Esophagus muscularis mucosa (tissue), 4 donors: ENCODE data around the gene SEMA5A. TPM values are rescaled to one million over a fixed set of nuclear protein-coding genes. Genes with fewer than 3 reads are reported as not detected.

Experiments used
- DNase-seq: peaks from one replicate; pipeline ENCODE4 v3.0.0-alpha.2; 2017; ENCODE audit errors: extremely low spot score
- H3K27ac ChIP-seq, 4 donors: fragments of 200-600 bp; sonication (generic); replicated peaks in 1 of 4; 1 replicate in 3 of 4; 2 replicates in 1 of 4; pipeline ENCODE4 v1.5.1; 2016 to 2019; ENCODE audit warnings: mild to moderate bottlenecking in 1 of 4
- H3K27me3 ChIP-seq, 4 donors: fragments of 200-600 bp; sonication (generic); one replicate each; pipeline versions ENCODE4 v1.5.1 to v1.6.0; 2016 to 2019
- H3K36me3 ChIP-seq, 4 donors: fragments of 200-600 bp; sonication (generic); one replicate each; pipeline ENCODE4 v1.5.1; 2016 to 2019
- H3K4me1 ChIP-seq, 4 donors: fragments of 200-600 bp; sonication (generic); one replicate each; pipeline ENCODE4 v1.5.1; 2016 to 2019
- H3K4me3 ChIP-seq, 4 donors: fragments of 200-600 bp; sonication (generic); 1 replicate in 2 of 4; 2 replicates in 2 of 4; pipeline ENCODE4 v1.5.1; 2016 to 2019; ENCODE audit warnings: mild to moderate bottlenecking in 4 of 4, moderate library complexity in 1 of 4
- H3K9me3 ChIP-seq, 4 donors: fragments of 200-600 bp; sonication (generic); 1 replicate in 3 of 4; 2 replicates in 1 of 4; pipeline ENCODE4 v1.5.1; 2016 to 2019
- CTCF ChIP-seq, 3 experiments: fragments of 200-600 bp in 2 of 3; fragments of 450-650 bp in 1 of 3; sonication (generic) in 2 of 3; IDR thresholded peaks; one replicate each; pipeline ENCODE4 v1.5.1; 2017 to 2019; ENCODE audit warnings: antibody characterized with exemption in 3 of 3, mild to moderate bottlenecking in 2 of 3, moderate library complexity in 1 of 3
- EP300 ChIP-seq: sonication (generic); formaldehyde crosslinking; IDR thresholded peaks from one replicate; pipeline ENCODE4 v1.6.1; 2017; ENCODE audit warnings: antibody characterized with exemption
- POLR2A ChIP-seq: fragments of 450-650 bp; IDR thresholded peaks from one replicate; pipeline ENCODE4 v1.6.1; 2017; ENCODE audit warnings: antibody characterized with exemption, moderate library complexity, mild to moderate bottlenecking, low read depth
- POLR2AphosphoS5 ChIP-seq, 2 donors: sonication (generic); formaldehyde crosslinking; IDR thresholded peaks; one replicate each; pipeline ENCODE4 v1.6.1; 2017; ENCODE audit warnings: antibody characterized with exemption in 2 of 2
- WGBS: methylation state at CpG from one replicate; pipeline ENCODE4 v1.1.5; 2018; 5-methylcytosine and 5-hydroxymethylcytosine counted together
- intact Hi-C: fragments of 100-400 bp; cut with DNase I; formaldehyde crosslinking; loops from one replicate; pipeline ENCODE4 v1.15.1; 2023
- total RNA-seq, 4 donors: library from RNA; depleted of rRNA; stranded (reverse); fragments of >200 nt; gene quantifications; one replicate each; pipeline versions ENCODE4 v1.1.0 to v1.2.1, GENCODE V29; 2016

Gene SEMA5A
- total RNA-seq, 4 donors from 2014 or later = 2.1 to 5.6 (median 3.5) TPM

GRCh38 chr5:9207817-9208418, 338.0 kb downstream of the SEMA5A start:
- no peaks in the 10 kb centered on the region for H3K36me3 ChIP-seq
- intact Hi-C loops = no loop called here
- no peak overlapping the region for H3K4me3 ChIP-seq
- 55% methylated on average over 5 of the region's 5 CpGs for WGBS
- no peak overlapping the region for H3K27ac ChIP-seq
- no peaks in the 10 kb centered on the region for H3K27me3 ChIP-seq
- no peak for DNase-seq
- TF ChIP-seq POLR2A (no peak), CTCF (IDR thresholded peaks at IDR 0.05) (peak; percentile 14 to 35 (median 34))
- no peaks in the 10 kb centered on the region for H3K4me1 ChIP-seq
- no peaks in the 10 kb centered on the region for H3K9me3 ChIP-seq

GRCh38 chr5:9202636-9203035, 343.2 kb downstream of the SEMA5A start:
- TF ChIP-seq CTCF (IDR thresholded peaks at IDR 0.05) (no peak), POLR2AphosphoS5 (IDR thresholded peaks at IDR 0.05) (no peak), POLR2A (no peak), EP300 (no peak)
- Histone ChIP-seq H3K9me3 (no peaks in the 10 kb centered on the region), H3K27ac (no peak overlapping the region), H3K4me3 (no peak overlapping the region), H3K4me1 (no peaks in the 10 kb centered on the region), H3K36me3 (no peaks in the 10 kb centered on the region), H3K27me3 (no peaks in the 10 kb centered on the region)
- intact Hi-C loops = no loop called here
- 79% methylated on average over 2 of the region's 2 CpGs for WGBS
- DNase-seq = no peak

GRCh38 chr5:9201761-9202160, 344.1 kb downstream of the SEMA5A start:
- intact Hi-C loops = no loop called here
- Histone ChIP-seq H3K4me1 (no peaks in the 10 kb centered on the region), H3K36me3 (peaks cover 0 to 4% (median 0%) of the 10 kb centered on the region in 4 donors), H3K27me3 (no peaks in the 10 kb centered on the region), H3K4me3 (no peak overlapping the region), H3K27ac (no peak overlapping the region), H3K9me3 (no peaks in the 10 kb centered on the region)
- DNase-seq = no peak
- WGBS = 83% methylated on average over 6 of the region's 6 CpGs
- TF ChIP-seq POLR2A (no peak), EP300 (no peak), CTCF (IDR thresholded peaks at IDR 0.05) (no peak), POLR2AphosphoS5 (IDR thresholded peaks at IDR 0.05) (no peak)

DNA sequence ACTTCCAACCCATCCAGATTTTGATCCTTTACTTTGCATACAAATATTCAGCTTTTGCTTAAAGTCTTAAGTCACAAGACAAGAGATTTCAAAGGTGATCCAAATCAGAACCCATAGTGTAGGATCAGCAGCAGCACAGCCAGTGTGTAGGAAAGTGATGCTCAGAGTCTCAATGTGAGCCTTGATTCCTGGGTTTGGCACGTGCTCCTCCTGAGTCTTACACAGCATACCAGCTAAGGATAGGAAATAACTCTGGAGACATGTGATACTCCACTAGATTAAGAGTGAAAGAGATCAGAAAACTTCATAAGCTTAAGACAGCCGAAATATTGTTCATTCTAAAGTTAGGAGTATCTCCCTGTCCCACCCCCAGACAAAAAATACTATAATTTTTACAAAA, 344.9 kb downstream of the SEMA5A start:
- no peaks in the 10 kb centered on the region for H3K27me3 ChIP-seq
- no peak overlapping the region for H3K4me3 ChIP-seq
- TF ChIP-seq POLR2A (no peak), EP300 (no peak), POLR2AphosphoS5 (IDR thresholded peaks at IDR 0.05) (no peak), CTCF (IDR thresholded peaks at IDR 0.05) (no peak)
- WGBS = 79% methylated on average over 2 of the region's 2 CpGs
- H3K9me3 ChIP-seq = no peaks in the 10 kb centered on the region
- H3K36me3 ChIP-seq = peaks cover 0 to 10% (median 0%) of the 10 kb centered on the region in 4 donors
- no peaks in the 10 kb centered on the region for H3K4me1 ChIP-seq
- DNase-seq = peak; percentile 39
- H3K27ac ChIP-seq = no peak overlapping the region
- intact Hi-C loops = no loop called here

DNA sequence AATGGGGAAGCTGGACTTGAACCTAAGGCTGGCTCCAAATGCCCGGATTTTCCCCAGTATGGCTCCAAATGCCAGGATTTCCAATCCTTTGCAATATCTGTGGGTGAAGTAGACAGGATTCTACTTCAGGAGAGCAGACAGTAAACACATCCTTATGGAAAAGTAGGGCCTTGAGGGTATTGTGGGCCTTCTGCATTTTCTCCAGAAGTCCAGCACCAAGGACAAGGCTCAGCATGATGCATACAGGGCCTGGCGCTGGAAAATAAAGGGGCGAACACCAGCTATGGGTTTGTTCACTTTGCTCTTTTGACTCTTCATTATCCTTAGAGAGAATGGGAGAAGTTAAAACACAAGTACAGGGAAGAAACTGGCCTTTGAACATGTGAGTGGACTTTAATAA, 347.5 kb downstream of the SEMA5A start:
- no peaks in the 10 kb centered on the region for H3K27me3 ChIP-seq
- peak; percentile 80 for DNase-seq
- H3K27ac ChIP-seq = no peak overlapping the region
- intact Hi-C loops = no loop called here
- no peaks in the 10 kb centered on the region for H3K9me3 ChIP-seq
- no peaks in the 10 kb centered on the region for H3K4me1 ChIP-seq
- TF ChIP-seq EP300 = no peak
- no peak for TF ChIP-seq POLR2A
- TF ChIP-seq CTCF (IDR thresholded peaks at IDR 0.05) = no peak
- no peak for TF ChIP-seq POLR2AphosphoS5 (IDR thresholded peaks at IDR 0.05)
- no peak overlapping the region for H3K4me3 ChIP-seq
- H3K36me3 ChIP-seq = peaks cover 0 to 12% (median 0%) of the 10 kb centered on the region in 4 donors
- 86% methylated on average over 3 of the region's 3 CpGs for WGBS
